Esophagus (tissue), 2 donors: ENCODE results near the gene TMOD4. TPM values are rescaled to one million over a fixed set of nuclear protein-coding genes. Genes with fewer than 3 reads are reported as not detected.
A peak's percentile ranks its signal among the peaks of the same experiment; 100 is the strongest.
"Not testable (repeated sequence)": the region's sequence is repeated elsewhere in the genome, so short reads cannot be mapped to it uniquely, and the experiment has no call there.

Source experiments
- H3K27ac ChIP-seq, 2 donors: one replicate each; pipeline ENCODE4 v1.5.1; 2013; ENCODE audit warnings: low read depth in 2 of 2, mild to moderate bottlenecking in 2 of 2, inconsistent platforms in 1 of 2, low read length in 1 of 2, moderate library complexity in 1 of 2
- H3K27me3 ChIP-seq, 2 donors: one replicate each; pipeline ENCODE4 v1.6.1; 2013; ENCODE audit warnings: low read length in 2 of 2, control low read depth in 1 of 2, mild to moderate bottlenecking in 1 of 2; ENCODE audit not compliant: insufficient read depth in 2 of 2, control insufficient read depth in 1 of 2
- H3K36me3 ChIP-seq, 2 donors: one replicate each; pipeline ENCODE4 v1.6.1; 2013; ENCODE audit warnings: low read length in 1 of 2; ENCODE audit not compliant: control insufficient read depth in 2 of 2, insufficient read depth in 2 of 2
- H3K4me1 ChIP-seq, 2 donors: one replicate each; pipeline ENCODE4 v1.6.1; 2013; ENCODE audit warnings: low read length in 1 of 2; ENCODE audit not compliant: control insufficient read depth in 2 of 2, insufficient read depth in 2 of 2
- H3K4me3 ChIP-seq, 2 donors: one replicate each; pipeline ENCODE4 v1.5.1; 2013; ENCODE audit warnings: low read length in 2 of 2, mild to moderate bottlenecking in 2 of 2, low read depth in 1 of 2, moderate library complexity in 1 of 2
- H3K9me3 ChIP-seq, 2 donors: one replicate each; pipeline ENCODE4 v1.6.1; 2013; ENCODE audit warnings: mild to moderate bottlenecking in 2 of 2, low read depth in 1 of 2, low read length in 1 of 2, moderate library complexity in 1 of 2; ENCODE audit not compliant: control insufficient read depth in 2 of 2, insufficient read depth in 1 of 2
- WGBS, 2 donors: extraction: QIAGEN DNeasy Blood & Tissue Kit; methylation state at CpG; one replicate each; pipeline ENCODE4 v1.1.7; 2013; 5-methylcytosine and 5-hydroxymethylcytosine counted together
- polyA plus RNA-seq, 2 donors: library from polyadenylated mRNA; stranded (reverse); fragments of 200-250 nt; gene quantifications; one replicate each; pipeline ENCODE4 v1.2.3, GENCODE V29; 2013
- donor health status: healthy with polysubstance abuse.
- donor health status: Bipolar disorder and iron deficiency.

The TMOD4 gene
- polyA plus RNA-seq: under 1 TPM; 0.14 to 0.22 TPM

GRCh38 chr1:151175863-151176262 is at the start of gene TMOD4:
Gene TMOD4, minus strand, starts transcription at chr1:151175981. Its CDS starts 1,106 bp downstream, at chr1:151174875.
- Histone ChIP-seq H3K9me3 (no peaks in the 10 kb centered on the region), H3K4me1 (no peaks in the 10 kb centered on the region), H3K27ac (peak within 1 kb of the TSS in 1 of 2 donors; percentile 63), H3K27me3 (no peaks in the 10 kb centered on the region), H3K36me3 (peaks cover 6 to 30% of the 10 kb centered on the region in 2 donors), H3K4me3 (no peak within 1 kb of the TSS)
- WGBS, 2 donors: 59 to 62% methylated on average over 4 of the region's 4 CpGs

- no peak overlapping the region for H3K27ac ChIP-seq
- no peaks in the 10 kb centered on the region for H3K27me3 ChIP-seq
- H3K4me1 ChIP-seq: no peaks in the 10 kb centered on the region
- 84 to 87% methylated on average over 4 of the region's 4 CpGs for WGBS, 2 donors
- H3K36me3 ChIP-seq: peaks cover 0 to under 1% of the 10 kb centered on the region in 2 donors
- no peaks in the 10 kb centered on the region for H3K9me3 ChIP-seq
- no peak overlapping the region for H3K4me3 ChIP-seq
Measured at GRCh38 chr1:151222130-151222529, 46.3 kb upstream of the TMOD4 start.

GRCh38 chr1:151221616-151222015 is 45.8 kb upstream of the TMOD4 start:
- Histone ChIP-seq H3K36me3 (no peaks in the 10 kb centered on the region), H3K27ac (no peak overlapping the region), H3K4me3 (no peak overlapping the region), H3K9me3 (no peaks in the 10 kb centered on the region), H3K4me1 (no peaks in the 10 kb centered on the region), H3K27me3 (no peaks in the 10 kb centered on the region)
- 93% methylated on average over 1 of the region's 1 CpG for WGBS, 2 donors

- no peaks in the 10 kb centered on the region for H3K9me3 ChIP-seq
- 37 to 57% methylated on average over 2 of the region's 2 CpGs for WGBS, 2 donors
- H3K4me3 ChIP-seq: no peak overlapping the region
- no peak overlapping the region for H3K27ac ChIP-seq
- peaks cover 3 to 4% of the 10 kb centered on the region in 2 donors for H3K36me3 ChIP-seq
- no peaks in the 10 kb centered on the region for H3K27me3 ChIP-seq
- no peaks in the 10 kb centered on the region for H3K4me1 ChIP-seq
Measured at GRCh38 chr1:151213560-151213959, 37.8 kb upstream of the TMOD4 start.

- no peak overlapping the region for H3K4me3 ChIP-seq
- no peaks in the 10 kb centered on the region for H3K4me1 ChIP-seq
- WGBS, 2 donors: 73 to 79% methylated on average over 15 of the region's 15 CpGs
- no peaks in the 10 kb centered on the region for H3K9me3 ChIP-seq
- H3K27me3 ChIP-seq: no peaks in the 10 kb centered on the region
- peaks cover 4 to 10% of the 10 kb centered on the region in 2 donors for H3K36me3 ChIP-seq
- H3K27ac ChIP-seq: peak overlapping the region in 1 of 2 donors; percentile 27
Measured at GRCh38 chr1:151211972-151212705, 36.4 kb upstream of the TMOD4 start.

- WGBS, 2 donors: 48 to 64% methylated on average over 1 of the region's 1 CpG
- Histone ChIP-seq H3K27ac (peak overlapping the region in 1 of 2 donors; percentile 9), H3K36me3 (peaks cover 6 to 12% of the 10 kb centered on the region in 2 donors)
Measured at GRCh38 chr1:151210830-151211229, 35.0 kb upstream of the TMOD4 start.

GRCh38 chr1:151205381-151205965 is 29.7 kb upstream of the TMOD4 start:
- H3K4me1 ChIP-seq, H3K4me3 ChIP-seq, H3K27me3 ChIP-seq, H3K9me3 ChIP-seq, H3K27ac ChIP-seq: not testable (repeated sequence)
- H3K36me3 ChIP-seq: peaks cover 2 to 14% of the 10 kb centered on the region in 2 donors
- WGBS, 2 donors: 91 to 94% methylated on average over 12 of the region's 12 CpGs

More at GRCh38 chr1:151210830-151211229, 35.0 kb upstream of the TMOD4 start:
- H3K4me1 ChIP-seq: no peaks in the 10 kb centered on the region
- H3K27me3 ChIP-seq: no peaks in the 10 kb centered on the region
- H3K4me3 ChIP-seq: no peak overlapping the region
- H3K9me3 ChIP-seq: no peaks in the 10 kb centered on the region

- Histone ChIP-seq H3K27me3 (no peaks in the 10 kb centered on the region), H3K27ac (peak overlapping the region; percentile 85 to 87), H3K36me3 (peaks cover 0 to 5% of the 10 kb centered on the region in 2 donors), H3K9me3 (no peaks in the 10 kb centered on the region), H3K4me1 (no peaks in the 10 kb centered on the region), H3K4me3 (peak overlapping the region; percentile 74 to 97)
- WGBS, 2 donors: 17 to 18% methylated on average over 11 of the region's 11 CpGs
Measured at GRCh38 chr1:151199873-151200581, 24.2 kb upstream of the TMOD4 start.

- Histone ChIP-seq H3K4me1 (no peaks in the 10 kb centered on the region), H3K27me3 (no peaks in the 10 kb centered on the region)
- 0% methylated on average over 60 of the region's 60 CpGs for WGBS, 2 donors
Measured at GRCh38 chr1:151198254-151199127, 22.7 kb upstream of the TMOD4 start, which contains the start of gene PIP5K1A. Gene PIP5K1A, plus strand, starts transcription at chr1:151198552. Its CDS starts 445 bp downstream, at chr1:151198997.

More at GRCh38 chr1:151198254-151199127, 22.7 kb upstream of the TMOD4 start, which contains the start of gene PIP5K1A:
- H3K36me3 ChIP-seq: peaks cover 0 to 5% of the 10 kb centered on the region in 2 donors
- peak within 1 kb of the TSS; percentile 74 to 97 for H3K4me3 ChIP-seq
- no peaks in the 10 kb centered on the region for H3K9me3 ChIP-seq
- H3K27ac ChIP-seq: peak within 1 kb of the TSS; percentile 87 to 99
